GM21825 (cell line): Measurements from ENCODE around the gene SCOC.
"Not testable (repeated sequence)": the region's sequence is repeated elsewhere in the genome, so short reads cannot be mapped to it uniquely, and the experiment has no call there.

ENCODE experiments used
- ATAC-seq: cut with Tn5 transposase; IDR thresholded peaks from one replicate; pipeline ENCODE4 v1.9.1; 2021; ENCODE audit warnings: mild to moderate bottlenecking, moderate library complexity; ENCODE audit not compliant: unreplicated experiment

SCOC gene

DNA sequence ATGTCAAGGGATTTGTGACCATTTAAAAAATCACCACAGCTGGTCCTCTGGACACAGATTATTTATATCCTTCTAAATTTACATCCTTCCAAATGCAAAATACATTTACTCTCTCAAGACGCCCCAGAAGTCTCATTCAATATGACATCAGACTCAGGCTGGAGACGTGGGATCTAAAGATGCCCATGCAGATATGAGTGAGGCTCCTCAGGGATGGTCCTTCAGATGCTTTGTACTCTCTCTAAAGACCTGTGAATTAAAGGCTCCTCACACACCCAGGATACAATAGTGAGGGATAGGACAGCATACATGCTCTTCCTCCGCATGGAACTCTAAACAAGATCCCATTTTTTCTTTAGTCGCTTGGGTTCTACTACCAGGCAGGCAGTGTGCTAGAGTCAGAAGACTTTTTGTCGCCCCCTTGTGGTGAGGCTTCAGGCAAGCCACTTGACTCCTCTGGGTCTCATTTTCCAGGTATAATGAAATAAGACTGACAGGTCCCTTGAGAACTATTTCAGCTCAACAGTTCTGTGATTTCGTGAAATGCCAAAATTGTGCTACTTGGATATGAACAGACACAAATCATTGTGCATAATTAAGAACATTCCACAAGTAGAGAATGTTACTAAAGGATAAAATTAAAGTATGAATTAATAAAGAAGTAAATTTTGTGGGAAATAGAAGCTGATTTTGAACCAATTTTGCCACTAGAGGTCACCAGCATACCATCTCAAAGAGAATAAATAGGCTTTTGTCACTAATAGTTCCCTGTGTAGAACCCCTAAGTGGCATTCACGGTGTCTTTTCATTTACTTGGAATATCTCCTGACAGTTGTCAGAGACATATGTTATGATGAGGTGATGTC, 13.7 kb upstream of the SCOC start:
- ATAC-seq = peak; percentile 92

DNA sequence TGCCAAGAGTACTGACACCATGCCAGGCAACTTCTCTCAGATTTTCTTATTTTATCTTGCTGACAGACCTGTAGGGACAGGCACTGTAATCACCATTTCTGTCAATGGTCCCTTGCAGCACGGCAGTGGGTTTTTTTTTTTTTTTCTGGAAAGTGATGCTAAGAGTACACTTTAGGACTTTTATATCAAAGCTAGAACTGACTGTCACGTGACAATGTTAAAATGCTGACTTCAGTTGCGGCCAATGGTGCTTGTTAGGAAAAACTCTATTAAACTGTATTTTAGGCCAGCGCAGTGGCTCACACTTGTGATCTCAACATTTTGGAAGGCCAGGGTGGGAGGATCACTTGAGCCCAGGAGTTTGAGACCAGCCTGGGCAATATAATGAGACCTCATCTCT, 12.3 kb upstream of the SCOC start:
- ATAC-seq = no peak

DNA sequence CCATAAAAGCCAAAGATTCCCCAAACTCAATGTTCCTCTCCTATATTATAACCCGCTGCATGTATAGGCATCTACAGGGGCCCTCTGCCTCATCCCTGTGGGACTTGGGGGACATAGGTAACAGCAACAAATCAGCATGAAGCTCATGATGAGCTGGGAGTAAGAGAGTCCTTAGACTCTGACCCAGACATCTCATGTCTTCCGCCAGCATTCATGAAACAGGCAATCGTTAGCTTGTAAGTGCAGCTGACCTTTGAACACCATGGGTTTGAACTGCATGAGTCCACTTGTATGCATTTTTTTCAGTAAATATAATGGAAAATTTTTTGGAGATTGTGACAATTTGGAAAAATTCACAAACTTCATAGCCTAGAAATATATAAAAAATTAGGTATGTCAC, 10.4 kb upstream of the SCOC start:
- no peak for ATAC-seq

DNA sequence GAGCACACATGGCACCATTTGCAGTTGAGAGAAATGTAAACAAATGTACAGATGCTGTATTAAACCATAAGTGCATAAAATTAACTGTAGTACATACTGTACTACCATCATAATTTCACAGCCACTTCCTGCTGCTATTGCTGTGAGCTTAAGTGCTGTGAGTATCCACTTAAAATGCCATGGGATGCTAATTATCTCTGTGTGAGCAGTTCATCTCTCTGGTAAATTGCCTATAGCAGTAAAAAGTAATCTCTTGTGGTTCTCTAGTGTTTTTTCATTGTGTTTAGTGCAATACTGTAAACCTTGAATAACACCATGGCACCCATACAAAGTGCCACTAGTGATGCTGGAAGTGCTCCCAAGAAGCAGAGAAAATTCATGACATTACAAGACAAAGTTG, 9.9 kb upstream of the SCOC start:
- ATAC-seq = no peak

DNA sequence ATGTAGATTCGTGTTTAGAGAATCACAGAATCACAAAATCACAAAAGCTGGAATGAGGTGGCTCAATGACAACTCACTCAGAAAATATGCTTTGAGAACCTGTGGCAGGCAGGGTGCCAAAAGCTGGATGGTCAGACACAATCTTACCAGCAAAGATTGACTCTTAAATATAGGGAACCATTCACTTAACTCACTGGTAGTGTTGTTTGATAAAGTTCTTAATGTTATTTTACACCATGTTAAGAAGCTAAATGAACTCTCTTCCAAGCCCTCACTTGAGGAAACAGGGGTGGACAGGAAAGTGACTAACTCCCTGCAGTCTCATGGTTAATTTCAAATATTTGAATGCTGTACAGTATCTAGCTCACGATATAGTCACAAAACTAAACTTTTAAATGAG, 5.7 kb upstream of the SCOC start:
- no peak for ATAC-seq

DNA sequence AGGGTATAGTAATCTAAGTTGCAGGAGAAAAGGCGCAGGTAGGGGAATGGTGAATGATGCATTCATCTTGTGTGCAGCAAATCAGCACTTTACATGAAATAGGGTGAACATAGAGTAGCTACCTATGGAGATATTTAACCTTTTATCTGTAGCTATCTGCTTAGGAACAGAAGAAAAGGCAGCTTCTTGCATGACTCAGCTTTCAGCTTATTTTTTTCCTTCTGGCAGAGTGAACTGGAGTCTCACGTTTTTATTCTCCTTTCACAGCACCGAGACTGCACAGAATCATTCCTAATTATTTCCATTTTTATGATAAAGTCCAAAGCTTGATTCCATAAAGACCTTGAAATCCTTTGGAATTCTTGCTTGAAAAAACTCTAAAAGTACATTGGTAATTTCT, 4.8 kb upstream of the SCOC start:
- no peak for ATAC-seq

DNA sequence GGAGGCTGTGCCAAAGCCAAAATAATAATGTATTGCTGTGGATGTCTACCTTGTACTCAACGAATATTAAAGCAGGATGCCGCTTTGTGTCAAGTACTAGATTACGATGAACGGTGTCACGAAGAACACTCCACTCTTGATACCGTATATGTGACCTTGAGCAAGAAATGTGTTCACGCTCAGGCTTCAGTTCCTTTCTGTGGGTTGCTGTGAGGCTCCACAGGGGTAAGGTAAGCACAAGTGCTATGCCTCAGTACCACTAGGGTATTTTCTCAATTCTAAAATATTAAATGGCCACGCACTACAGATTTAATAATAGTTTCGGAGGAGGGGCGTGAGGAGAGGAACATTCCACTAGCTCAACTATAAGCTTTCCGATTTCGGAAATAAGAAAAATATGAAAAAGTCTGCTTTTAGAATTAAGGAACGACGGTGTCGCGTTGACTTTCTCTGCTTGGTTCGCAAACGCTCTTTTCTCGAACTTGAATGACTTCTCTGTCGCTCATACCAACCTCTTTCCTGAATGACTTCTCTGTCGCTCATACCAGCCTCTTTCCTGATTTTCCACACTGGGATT, 607 bp upstream of the SCOC start:
- peak; percentile 51 for ATAC-seq

DNA sequence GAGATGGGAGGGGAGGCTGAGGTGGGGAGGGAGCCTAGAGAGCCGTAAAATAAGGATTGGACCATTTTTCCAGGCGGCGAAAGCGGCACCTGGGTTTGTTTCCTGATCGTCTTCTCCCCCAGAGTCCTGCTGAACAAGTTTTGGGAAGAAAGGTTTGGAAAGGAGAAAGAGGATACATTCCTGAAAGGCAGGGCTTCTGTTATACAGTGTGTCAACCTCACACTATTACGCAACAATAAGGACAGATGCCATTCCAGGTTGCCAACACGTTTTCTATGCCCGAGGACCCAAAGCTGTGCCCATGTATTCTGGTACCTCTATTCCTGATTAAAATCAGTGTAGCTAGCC, 658 bp downstream of the SCOC start:
- no peak for ATAC-seq

DNA sequence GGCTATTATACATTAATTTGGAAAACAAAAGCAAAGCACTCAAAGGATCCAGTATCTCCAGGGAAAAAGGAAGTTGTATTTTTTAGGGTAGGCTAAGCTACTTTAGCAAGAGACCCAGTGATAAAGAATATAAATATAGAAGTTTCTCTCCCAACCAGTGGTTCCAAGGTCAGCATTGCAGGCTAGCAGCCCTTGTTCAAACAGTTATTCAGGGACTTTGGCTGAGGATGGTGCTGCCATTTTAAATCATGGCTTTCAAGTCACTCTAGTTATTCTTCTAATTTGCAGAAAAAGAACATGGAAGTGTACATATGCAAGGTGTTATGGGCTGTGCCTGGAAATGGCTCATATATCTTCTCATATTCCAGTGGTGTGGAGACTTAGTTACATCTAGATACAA, 9.3 kb downstream of the SCOC start:
- no peak for ATAC-seq

DNA sequence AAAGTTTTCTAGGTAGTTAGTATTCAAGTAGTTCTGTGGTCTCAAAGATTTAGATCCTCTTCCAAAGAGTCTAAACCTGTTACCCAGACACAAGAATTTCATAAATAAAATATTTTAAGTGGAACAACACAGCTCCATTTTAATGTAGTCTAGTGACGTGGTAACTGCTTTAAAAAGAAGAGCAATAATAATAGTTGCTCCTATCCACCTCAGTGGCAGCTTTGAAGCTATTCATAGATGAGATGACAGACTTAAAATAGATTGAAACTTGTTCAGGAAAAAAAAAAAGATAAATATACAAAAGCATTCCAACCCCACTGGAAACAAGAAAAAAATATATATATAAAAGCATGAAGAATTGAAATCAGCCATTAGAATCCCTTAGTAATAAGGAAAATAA, 14.6 kb downstream of the SCOC start:
- no peak for ATAC-seq

DNA sequence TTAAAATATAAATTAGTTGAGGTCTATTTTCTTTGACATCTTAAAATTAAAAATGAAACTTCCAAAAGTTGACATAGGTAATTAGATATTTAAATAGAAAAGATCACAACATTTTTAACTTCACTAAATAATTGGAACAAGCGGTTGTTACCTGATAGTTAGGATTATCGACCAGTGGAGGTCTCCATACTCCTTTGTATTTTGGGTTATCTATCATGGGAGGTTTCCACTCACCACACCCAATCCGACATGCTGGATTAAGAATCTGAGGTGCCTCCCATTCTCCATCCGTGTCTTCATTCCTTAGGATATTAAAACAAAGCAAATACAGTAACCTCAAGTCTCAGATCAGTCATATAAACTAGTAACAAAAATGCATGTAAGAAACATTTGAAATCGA, 22.2 kb downstream of the SCOC start:
- ATAC-seq = no peak

DNA sequence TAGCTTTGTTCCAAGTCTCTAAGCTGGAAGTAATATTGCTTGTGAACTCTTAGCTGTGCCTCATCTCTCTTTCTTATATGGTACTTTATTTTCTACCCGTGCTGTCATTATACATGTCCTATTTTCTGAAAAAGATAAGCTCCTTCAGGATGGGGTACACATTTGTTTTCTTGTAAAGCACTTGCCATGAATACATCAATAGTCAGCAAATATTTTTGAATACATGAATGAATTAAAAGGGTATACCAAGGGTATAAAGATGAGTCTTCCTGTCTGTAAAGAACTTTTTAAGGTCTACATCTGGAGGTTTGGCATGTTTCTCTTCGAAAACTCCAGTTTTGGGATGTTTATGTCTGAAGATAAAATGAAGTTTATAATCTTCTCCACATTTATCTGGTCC, 26.7 kb downstream of the SCOC start:
- no peak for ATAC-seq

DNA sequence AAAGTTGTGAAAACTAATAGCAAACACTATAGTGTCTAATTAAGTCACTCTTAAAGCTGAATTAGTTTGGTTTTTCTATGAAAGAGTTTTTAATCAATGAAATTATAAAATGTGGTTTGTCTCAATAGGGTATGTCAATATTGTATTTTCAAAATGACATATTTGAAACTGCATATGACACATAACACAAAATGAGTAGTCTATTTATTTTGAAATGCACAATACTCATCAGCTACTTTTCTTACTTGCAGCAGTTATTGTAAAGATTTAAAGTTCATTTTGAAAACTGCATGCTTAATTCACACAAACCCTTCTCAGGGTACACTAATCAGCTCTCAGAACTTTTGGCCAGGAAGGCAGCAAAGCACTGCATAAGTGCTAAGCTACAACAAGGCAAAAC, 32.8 kb downstream of the SCOC start:
- no peak for ATAC-seq

DNA sequence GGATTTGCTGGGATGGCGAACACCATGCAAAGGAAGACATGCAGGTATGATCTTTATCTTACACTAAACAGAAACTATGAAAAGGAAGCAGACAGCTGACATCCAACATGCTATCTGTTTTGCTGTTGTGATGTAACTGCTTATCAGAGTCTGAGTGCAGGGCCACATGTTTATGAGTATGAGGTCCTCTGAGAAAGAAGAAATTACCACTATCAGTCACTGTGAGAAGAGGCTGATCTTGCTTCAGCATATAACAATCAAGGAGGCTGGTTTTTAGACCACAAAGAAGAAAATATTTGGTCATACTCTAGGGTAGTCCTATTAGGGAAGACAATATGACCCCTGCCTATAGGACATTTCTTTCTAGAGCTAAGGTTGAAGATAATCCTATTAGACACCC, 35.5 kb downstream of the SCOC start:
- ATAC-seq = no peak

DNA sequence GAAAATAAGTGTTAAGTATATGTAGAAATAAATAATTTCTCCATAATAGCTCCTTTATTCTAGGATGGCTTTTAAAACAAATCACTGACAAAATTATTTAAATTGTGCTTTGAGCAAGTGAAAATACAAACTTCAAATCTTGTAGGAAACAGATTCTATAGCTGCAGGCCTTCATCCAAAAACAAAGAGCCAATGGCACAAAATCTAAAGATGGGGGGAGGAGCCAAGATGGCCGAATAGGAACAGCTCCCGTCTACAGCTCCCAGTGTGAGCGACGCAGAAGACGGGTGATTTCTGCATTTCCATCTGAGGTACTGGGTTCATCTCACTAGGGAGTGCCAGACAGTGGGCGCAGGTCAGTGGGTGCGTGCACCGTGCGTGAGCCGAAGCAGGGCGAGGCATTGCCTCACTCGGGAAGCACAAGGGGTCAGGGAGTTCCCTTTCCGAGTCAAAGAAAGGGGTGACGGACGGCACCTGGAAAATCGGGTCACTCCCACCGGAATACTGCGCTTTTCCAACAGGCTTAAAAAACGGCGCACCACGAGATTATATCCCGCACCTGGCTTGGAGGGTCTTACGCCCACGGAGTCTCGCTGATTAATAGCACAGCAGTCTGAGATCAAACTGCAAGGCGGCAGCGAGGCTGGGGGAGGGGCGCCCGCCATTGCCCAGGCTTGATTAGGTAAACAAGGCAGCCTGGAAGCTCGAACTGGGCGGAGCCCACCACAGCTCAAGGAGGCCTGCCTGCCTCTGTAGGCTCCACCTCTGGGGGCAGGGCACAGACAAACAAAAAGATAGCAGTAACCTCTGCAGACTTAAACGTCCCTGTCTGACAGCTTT, 39.9 kb downstream of the SCOC start:
- ATAC-seq = not testable (repeated sequence)

DNA sequence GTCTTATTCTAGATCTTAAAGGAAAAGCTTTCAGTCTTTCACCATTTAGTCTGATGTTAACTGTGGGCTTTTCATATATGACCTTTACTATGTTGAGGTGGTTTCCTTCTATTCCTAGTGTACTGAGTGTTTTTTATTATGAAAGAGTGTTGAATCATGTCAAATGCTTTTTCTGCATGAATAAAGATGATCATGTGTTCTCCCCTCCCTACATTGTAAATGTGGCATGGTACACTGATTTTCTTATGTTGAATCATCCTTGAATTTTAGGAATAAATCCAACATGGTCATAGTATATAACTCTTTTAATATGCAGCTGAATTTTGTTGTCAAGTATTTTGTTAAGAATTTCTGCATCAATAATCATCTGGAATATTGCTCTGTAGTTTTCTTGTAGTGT, 49.7 kb downstream of the SCOC start:
- no peak for ATAC-seq

DNA sequence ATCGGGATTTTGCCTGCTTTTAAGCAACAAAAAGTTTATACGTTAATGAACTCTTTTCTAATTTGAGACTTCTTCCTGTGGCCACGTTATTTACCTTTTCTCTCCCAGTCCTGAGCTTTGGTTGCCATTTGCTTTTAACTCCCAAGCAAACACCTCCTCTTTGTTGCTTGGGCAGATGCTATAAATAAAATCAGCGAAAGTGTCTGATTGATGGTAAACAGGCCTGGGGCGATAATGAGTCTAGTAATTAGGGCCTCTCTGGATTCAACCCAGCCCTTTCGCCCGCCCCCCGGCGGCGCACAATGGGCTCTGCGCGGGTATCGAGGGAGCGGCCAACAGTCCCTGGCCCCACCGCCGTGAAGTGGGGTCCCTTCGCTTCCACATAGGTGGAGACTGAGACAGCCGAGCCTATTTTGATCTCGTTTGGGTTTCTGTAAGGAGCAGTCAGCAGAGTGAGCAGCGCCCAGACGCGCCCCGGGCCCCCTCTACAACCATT, 53.2 kb downstream of the SCOC start:
- ATAC-seq = peak; percentile 15

DNA sequence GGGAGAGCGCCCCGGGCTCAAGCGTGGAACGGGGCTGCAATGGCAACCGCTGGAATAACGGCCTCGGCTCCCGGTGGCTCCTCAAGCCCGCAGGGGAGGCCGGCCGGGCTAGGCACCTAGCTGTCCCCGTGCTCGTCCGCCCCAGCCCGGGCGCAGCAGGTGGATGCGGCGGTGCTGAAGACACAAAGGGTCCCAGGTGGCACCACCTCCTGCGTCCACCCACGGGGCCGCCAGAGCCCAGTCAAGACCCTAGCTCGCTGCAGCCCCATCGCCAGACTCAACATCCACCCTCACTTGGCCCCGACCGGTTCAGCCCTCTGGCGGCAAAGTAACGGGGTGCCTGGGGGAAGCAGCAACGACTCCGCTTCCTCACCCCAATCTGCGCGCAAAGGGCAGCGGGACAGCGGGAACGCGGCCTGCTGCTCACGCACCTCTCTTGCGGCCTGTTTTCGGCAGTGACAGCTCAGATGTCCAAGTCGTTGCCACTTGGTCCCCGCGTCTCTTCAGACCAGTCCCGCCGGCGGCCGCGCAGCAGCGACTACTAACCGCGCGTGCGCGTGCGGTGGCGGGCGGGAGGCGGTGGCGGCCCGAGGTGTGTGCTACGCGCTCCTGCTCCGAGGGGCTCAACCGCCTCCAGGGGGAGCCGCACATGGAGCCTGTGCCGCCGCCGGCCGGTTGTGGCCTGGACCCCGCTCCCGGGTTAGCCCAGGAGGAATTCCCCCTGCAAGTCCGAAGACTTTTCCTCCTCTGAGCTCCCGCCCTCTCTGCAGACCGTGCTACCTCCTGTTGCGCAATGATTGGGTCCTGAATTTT, 53.9 kb downstream of the SCOC start, which contains the start of gene CLGN:
Gene CLGN, minus strand, starts transcription at position 543 of the 813 bp plus-strand sequence. CDS start 14,570 bp downstream, outside the sequence.
- ATAC-seq = peak; percentile 88

DNA sequence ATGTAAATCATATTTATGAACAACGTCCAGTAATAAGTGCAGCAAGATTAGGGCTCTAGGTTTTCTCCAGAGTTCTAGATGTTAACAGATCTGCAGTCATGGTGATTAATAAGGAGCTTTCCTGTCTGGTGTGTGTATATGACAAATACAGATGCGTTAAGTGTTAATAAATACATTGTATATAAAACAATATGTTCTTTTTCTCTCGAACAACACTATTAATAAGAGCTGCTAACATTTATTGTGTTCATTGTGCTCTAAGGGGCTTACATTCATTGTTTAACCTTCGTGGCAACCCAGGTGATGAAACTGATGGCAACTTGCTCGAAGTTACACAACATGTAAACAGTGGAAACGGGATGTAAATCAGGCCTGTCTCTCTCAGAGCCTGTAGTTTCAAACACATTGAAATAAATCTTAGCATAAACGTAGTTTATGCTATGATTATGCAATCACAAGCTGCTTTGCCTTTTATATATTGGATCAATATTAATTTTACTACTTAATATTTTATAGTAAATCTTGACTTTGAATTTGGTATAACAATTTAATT, 54.5 kb downstream of the SCOC start:
- ATAC-seq = no peak
